HG03103 (cell line): ENCODE results near the gene GPR157.
"Not testable (repeated sequence)": the region's sequence is repeated elsewhere in the genome, so short reads cannot be mapped to it uniquely, and the experiment has no call there.

Source experiments
- ATAC-seq: cut with Tn5 transposase; IDR thresholded peaks from one replicate; pipeline ENCODE4 v1.9.1; 2021; ENCODE audit warnings: low read depth; ENCODE audit not compliant: unreplicated experiment

Gene GPR157

DNA sequence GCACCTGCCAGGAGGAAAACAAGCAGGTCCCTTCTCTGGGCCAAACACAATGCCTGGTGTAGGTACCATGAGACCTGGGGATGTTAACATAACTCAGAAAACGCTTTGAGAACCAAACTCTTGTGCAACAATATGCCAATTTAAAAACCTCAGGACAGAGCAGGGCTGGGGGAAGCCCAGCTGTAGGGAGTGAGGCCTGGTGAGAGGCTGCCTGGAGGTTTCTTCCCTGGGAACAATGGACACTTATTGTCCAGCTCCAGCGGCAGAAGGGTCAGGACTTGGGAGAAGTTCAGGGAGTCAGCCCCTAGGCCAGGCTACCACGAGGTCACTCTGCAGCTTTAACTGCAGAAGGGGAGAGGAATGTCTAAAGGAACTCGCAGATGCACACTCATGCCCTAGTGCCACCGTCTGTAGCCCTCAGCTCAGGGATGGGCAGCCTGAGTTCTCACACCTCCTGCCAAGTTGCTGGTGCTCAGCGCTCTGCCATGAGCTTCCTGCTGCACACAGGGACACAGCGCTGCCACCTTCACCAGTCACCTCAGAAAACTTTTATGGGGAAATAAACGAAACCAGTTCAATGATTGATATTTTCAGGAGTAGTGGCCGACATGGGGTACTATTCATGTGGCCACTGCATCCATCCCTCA, 8.5 kb downstream of the GPR157 start:
- no peak for ATAC-seq

- no peak for ATAC-seq
Observed at GRCh38 chr1:9119745-9120144, 9.2 kb downstream of the GPR157 start.

DNA sequence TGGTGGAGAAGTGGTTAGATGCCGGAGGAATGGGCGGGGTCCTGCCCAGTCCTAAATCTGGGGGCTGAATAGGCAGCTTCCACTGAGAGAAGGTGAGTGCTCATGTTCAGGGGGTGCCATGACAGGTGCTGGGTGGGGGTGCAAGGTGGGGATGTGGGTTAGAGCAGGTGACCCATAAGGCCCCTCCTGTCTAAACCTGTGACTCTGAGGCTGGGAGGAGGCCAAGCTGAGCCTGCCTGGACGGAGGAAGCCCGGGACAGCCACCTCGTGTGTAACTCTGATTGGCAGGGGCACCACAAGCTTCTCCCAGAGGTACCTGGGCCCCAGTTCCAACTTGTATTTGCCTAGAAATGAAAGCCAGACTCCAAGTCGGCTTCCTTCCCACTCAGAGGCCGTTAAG, 10.7 kb downstream of the GPR157 start:
- no peak for ATAC-seq

DNA sequence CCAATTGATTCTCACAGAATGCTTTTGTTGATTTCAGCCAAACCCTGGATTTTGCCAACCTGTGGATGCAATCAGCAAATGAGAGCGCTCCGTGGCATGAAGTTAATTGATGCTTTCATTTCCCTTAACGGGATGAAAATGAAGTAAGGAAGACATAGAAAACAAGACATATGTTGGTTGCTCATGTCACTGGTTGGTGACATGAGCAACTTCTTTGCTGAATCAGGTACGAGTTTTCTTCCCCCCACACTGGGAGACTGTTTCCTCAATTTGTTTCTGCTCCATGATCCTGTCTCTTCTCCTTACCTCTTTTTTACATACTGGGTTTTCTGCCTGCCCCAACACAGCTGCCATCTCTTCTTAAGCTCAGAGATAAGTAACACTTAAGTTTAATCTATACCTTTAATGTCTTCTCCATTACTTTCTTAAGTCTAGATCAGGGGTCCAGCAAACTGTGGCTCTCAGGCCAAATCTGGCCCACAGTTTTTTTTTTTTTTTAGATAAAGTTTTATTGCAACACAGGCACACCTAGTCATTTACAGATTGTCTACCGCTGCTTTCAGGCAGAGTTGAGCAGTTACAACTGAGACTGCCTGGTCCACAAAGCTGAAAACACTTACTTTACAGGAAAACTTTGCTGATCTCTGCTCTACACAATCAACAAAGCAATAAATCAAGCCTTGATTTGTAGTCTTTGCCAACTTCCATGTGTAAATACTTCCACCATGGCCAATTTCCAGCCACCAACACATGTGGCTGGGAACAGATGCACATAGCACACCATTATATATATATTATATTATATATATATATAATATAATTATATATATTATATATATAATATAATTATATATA, 13.3 kb downstream of the GPR157 start:
- ATAC-seq = no peak

DNA sequence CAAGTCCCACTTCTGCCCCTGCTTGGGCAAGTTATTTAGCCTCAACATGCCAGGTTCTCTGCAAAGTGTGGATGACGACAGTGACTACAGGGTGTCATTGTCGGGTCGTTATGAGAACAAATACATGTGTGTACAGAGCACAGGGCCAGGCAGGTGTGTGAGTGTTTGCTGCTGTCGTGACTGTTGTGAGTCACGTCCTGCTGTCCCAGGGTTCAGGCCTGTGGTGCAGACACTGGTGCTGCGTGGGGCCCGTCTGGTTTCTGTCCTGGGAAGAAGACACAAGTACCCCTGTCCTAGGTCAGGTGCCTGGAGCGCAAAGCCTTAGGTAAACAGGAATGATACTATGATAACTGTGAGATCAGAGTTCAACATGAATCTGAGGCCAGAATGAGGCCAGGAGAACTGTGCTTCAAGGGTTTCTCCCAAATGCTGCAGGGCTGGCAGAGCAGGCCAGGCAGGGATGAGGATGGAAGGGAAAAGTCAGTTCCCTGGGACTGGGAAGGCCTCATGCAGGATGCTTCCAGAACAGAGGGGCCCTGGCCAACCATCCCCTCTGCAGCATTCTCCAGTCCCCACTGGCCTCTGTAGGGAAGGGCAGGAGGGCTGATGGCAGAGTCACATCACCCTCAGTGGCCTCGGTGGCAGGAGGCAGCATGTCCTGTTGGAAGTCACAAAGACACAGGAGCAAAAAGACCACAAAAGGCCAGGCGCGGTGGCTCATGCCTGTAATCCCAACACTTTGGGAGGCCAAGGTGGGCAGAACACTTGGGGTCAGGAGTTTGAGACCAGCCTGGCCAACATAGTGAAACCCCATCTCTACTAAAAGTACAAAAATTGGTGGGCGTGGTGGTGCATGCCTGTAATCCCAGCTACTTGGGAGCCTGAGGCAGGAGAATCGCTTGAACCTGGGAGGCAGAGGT, 15.7 kb downstream of the GPR157 start:
- no peak for ATAC-seq

GRCh38 chr1:9111957-9112356, 16.9 kb downstream of the GPR157 start:
- no peak for ATAC-seq

DNA sequence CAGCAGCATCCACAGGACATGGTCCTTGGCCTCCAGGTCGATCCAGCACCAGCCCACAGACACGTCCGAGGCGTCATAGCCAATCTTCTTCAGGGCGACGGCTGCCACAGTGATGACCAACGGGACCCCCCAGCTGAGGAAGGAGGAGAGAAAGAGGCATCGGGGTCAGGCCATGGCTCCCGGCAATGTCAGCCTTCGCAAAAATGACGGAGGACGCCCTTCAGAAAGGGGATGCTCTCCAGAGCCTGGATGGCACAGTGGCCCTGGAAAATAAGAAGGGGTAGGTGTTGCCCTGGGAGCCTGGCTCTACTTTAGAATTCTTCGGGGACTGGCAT, 17.6 kb downstream of the GPR157 start:
- ATAC-seq = no peak

GRCh38 chr1:9110669-9111356, 18.1 kb downstream of the GPR157 start:
- no peak for ATAC-seq

GRCh38 chr1:9108056-9108665, 20.7 kb downstream of the GPR157 start:
- ATAC-seq = no peak

DNA sequence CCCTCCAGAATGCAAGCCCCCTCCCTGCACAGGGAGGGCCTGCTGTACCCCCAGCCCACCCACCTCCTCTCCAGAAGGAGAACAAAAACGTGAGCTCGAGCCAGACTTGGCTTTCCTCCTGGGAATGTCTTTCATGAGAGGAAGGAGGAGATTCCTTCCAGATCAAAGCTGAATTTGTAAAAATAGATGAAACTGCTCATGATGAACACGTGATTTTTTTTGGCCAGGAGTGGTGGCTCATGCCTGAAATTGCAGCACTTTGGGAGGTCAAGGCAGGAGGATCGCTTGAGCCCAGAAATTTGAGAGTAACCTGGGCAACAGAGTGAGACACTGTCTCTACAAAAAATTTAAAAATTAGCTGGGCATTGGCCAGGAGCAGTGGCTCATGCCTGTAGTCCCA, 21.8 kb downstream of the GPR157 start:
- no peak for ATAC-seq

DNA sequence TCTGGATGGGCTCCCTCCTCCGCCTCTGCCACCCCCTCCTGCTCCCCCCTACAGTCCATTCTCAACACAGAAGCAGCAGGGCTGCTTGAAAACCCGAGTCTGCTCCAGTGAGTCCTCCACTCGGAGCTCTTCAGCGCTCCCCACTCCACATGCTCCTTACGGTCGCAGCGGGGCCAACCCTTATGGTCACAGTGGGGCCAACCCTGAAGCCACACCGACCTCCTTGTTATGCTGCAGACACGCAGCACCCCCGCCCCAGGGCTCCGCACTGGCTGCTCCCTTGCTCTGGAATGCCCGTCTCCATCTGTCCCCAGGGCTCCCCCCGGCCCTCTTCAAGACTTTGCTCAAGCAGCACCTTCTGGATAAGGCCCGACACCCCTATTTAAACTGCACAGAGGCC, 22.6 kb downstream of the GPR157 start:
- no peak for ATAC-seq

DNA sequence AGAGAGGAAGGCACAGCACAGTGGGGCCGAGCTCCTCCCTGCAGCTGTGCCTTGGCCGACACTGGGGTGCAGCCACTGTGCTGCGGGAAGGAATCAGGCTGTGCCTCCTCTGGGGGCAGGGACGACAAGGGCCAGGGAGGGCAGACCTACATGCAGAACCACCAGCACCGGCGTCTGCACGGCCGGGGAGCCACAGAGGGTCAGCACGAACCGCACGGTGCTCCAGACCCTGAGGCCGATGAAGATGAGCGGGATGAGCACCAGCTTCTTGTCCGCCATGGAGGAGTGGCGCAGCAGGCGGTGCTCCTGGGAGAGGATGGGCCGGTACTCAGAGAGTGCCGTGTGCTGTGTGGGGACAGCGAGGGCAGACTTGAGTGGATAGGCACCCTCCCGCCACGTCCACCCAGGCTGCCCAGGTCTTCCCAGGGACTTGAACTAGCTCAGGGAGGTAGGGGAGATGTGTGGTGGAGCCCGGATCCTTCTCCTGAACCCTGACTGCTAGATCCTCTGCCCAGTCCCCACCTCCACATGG, 23.5 kb downstream of the GPR157 start:
- ATAC-seq = no peak

DNA sequence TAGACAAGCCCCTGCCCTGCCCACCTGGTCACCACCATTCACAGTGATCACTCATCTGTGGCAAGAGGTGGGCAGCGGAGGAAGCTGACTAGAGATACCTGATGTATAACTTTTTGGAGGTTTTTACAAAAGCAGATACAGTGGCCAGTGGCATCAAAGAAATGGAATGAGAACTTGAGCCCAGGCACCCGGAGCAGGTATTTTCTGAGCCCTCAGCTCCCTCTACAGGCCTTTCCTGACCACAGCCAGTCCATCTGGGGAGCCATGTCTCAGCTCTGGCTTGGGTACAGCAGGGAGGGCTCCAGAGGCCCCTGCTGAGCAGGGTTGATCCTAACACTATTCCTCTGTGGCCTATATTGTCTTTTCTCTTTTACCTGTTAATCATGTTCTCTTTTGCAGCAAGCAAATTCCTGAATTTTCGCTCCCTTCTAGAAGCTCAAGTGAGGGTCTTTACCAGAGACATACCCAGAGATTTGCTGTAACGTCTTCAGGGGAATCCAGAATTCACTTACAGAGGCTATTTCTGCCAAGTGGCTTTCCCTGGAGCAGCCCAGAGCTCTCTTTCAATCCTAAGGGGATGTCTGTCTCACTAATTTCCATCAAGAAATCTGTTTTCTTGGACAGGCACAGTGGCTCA, 27.3 kb downstream of the GPR157 start:
- no peak for ATAC-seq

DNA sequence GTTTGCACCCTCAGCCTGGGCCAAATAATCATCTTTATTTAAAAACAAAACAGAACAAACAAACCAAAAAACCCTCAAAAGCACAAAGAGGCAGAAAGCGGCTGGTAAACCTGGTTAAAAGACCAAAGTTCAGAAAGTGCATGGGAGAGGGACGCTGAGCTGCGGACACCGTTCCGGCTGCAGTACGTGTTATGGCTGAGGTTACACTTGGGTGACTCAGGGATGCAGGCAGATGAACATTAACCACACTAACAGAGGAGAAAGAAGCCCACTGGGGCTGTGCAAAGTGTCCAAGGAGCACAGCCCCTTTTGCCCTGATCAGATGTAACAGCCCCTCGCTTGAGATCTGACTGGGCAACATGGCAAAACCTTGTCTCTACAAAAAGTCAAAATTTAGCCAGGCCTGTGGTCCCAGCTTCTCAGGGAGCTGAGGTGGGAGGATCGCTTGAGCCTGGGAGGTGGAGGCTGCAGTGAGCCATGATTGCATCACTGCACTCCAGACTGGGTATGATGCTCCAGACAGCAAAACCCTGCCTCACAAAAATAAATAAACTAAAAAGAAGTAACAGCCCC, 28.3 kb downstream of the GPR157 start:
- ATAC-seq = no peak

GRCh38 chr1:9099555-9099954, 29.3 kb downstream of the GPR157 start:
- ATAC-seq = no peak

- no peak for ATAC-seq
Observed at GRCh38 chr1:9097947-9098705, 30.8 kb downstream of the GPR157 start.

- ATAC-seq = no peak
Observed at GRCh38 chr1:9095818-9096217, 33.1 kb downstream of the GPR157 start.

DNA sequence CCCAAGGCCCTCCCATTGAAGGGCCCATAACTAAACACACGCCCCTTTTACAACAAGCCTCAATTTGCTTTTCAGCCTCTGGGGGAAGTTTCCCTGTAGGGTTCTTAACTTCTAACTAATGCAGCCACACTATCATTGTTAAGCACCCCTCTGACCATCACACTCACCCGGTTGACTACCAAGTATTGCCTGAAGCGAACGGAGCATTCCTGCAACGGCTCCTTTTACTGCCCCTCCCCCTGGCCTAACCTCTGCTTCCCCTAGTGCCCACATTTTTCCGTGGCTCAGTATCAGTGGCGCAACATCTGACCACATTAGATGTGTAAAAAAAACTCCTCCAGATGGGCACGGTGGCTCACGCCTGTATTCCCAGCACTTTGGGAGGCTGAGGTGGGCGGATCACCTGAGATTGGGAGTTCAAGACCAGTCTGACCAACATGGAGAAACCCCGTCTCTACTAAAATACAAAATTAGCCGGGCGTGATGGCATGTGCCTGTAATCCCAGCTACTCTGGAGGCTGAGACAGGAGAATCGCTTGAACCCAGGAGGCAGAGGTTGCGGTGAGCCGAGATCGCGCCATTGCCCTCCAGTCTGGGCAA, 34.8 kb downstream of the GPR157 start:
- ATAC-seq = not testable (repeated sequence)
